ENCODE measurements around the gene SORCS2. TPM values are rescaled to one million over a fixed set of nuclear protein-coding genes. Genes with fewer than 3 reads are reported as not detected.

The SORCS2 gene
- total RNA-seq, 1 experiment from 2014 or later = not detected

DNA sequence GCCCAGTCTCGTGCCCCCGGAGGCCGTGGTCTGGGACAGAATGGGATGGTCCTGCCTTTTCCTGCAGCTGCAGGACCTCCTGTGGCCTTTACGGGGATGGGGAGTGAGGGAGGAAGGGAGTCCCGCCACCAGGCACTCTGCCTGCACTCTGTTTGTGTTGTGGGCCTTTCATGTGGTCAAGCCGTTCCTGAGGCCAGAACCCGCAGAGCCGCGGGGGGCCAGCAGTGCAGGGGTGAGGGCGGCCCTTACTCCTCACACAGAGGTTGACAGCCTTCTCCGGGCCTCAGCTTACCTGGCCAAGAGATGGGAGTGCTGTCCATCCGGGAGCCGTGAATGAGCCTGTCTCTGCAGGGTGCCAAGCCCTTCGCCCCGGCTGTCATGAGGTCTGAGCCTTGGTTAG, 516.6 kb downstream of the SORCS2 start:
- DNase-seq (ENCODE audit: low spot score) = no peak
- in situ Hi-C loops (cut with HindIII; ENCODE audit: low sequenced_read_pairs) = no loop called here

GRCh38 chr4:7709431-7709830, 517.1 kb downstream of the SORCS2 start:
- no peak for DNase-seq (ENCODE audit: low spot score)
- in situ Hi-C loops (cut with HindIII; ENCODE audit: low sequenced_read_pairs) = no loop called here

DNA sequence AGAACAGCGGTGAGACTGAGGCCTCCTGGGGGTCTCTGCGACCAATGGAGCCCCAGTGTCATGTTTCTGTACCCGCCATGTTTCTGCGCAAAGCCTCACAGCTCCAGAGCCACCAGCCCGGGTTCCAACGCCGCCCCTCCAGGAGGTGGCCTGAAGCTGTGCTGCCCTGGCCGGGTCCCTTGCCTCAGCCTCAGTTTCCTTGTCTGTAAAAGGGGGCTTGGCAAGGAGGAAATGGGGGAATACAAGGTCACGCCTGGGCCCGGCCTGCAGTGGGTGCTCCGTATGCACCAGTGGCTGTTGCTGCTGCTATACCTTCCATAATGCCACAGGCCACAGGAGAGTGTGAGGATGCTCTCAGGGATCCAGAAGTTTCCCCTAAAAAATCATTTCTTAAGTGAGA, 517.8 kb downstream of the SORCS2 start:
- in situ Hi-C loops (cut with HindIII; ENCODE audit: low sequenced_read_pairs) = no loop called here
- no peak for DNase-seq (ENCODE audit: low spot score)

DNA sequence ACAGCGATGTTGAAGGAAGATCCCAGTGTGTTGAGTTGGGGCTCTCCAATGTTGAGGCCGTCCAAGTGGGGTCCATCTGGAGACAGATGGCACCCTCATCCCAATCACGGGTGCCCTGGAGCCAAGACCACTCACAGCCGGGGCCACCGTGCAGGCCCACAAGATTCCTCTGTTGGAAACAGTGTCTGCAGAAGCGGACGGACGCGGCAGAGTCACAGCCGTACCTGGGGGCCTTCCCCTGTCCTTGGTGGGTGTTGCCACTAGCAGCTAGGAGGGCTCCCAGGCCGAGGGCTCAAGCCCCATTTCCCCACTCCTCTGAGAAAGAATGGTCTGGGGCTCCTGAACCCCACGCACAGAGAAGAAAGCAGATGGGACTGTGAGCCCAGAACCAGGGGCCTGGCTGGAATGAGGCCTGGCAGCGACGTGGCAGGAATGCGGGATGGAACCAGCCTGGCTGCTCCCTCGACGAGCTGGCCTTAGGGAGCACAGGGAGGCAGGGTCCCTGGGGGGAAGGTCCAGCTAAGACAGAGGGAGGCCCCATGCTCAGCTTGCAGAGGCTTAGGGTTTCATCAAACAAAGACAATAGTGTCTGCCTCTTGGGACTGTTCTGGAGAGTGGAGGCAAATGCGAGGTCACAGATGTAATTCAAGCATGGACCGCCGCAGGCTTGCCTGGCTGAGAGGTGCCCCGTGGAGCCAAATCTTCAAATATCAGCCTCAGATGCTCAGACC, 518.4 kb downstream of the SORCS2 start:
- in situ Hi-C loops (cut with HindIII; ENCODE audit: low sequenced_read_pairs) = no loop called here
- DNase-seq (ENCODE audit: low spot score) = no peak

DNA sequence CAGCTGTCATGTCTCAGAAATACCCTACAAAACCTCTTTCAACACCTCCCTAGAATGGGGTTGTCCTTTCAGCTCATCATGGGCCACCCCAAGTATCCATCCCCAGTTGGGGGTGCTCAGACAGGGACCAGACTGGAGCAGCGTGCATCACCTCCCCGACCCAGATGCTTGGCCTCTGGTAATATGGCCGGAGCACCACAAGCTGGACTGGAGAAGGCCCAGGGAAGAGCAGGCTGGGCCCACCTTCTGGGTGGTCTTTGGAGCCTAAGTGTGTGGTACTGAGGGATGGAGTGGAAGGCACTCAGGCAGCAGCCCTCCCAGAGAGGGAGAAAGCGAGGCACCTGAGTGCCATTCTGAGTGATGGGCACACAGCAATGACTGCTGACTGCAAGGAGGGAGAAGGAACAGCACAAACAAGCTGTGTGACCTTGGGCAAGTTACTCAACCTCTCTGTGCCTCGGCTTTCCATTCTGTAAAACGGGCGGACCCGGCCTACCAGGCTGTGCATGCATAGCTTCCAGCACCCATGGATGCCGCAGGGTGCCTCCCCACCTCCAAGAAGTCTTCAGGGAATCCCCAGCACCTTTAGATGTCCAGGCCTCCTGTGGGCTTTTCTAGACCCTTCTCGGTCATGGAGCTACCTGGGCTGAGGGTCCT, 519.1 kb downstream of the SORCS2 start:
- no peak for DNase-seq (ENCODE audit: low spot score)
- in situ Hi-C loops (cut with HindIII; ENCODE audit: low sequenced_read_pairs) = no loop called here

GRCh38 chr4:7712021-7712671, 519.8 kb downstream of the SORCS2 start:
- in situ Hi-C loops (cut with HindIII; ENCODE audit: low sequenced_read_pairs) = no loop called here
- no peak for DNase-seq (ENCODE audit: low spot score)

DNA sequence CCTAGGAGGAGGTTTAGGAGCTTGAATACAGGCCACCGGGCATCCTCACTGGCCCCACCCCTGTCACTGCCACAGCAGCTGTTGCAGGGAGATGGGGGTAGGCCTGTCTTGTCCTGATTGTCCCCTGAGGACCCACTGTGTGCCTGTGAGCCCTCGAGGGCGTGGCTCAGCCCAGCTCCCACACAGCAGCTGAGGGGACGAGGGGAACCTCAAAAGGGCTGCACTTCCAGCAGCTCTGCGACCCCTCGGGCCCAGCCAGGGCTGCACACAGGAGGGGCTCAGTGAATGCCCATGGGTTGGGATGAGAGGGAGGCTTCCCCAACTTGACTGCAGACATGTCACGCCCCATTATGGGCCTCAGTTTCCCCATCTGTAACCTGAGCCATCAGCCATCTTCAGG, 521.4 kb downstream of the SORCS2 start:
- DNase-seq (ENCODE audit: low spot score) = no peak
- in situ Hi-C loops (cut with HindIII; ENCODE audit: low sequenced_read_pairs) = no loop called here

DNA sequence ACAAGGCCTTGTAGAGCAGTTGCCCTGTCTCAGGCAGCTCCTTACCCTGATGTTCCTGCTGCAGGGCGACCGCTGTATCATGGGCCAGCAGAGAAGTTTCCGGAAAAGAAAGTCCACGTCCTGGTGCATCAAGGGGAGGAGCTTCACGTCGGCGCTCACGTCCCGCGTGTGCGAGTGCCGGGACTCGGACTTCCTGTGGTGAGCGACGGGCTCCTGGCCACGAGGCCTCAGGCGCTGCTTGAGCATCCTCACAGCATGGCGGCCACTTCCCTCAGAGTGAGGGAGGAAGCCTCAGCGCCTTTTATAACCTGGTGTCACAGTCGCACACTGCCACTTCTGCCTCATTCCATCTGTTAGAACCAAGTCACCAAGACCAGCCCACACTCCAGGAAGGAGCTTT, 521.8 kb downstream of the SORCS2 start:
- in situ Hi-C loops (cut with HindIII; ENCODE audit: low sequenced_read_pairs) = no loop called here
- no peak for DNase-seq (ENCODE audit: low spot score)

GRCh38 chr4:7714738-7715137, 522.4 kb downstream of the SORCS2 start:
- DNase-seq (ENCODE audit: low spot score) = no peak
- in situ Hi-C loops (cut with HindIII; ENCODE audit: low sequenced_read_pairs) = no loop called here

DNA sequence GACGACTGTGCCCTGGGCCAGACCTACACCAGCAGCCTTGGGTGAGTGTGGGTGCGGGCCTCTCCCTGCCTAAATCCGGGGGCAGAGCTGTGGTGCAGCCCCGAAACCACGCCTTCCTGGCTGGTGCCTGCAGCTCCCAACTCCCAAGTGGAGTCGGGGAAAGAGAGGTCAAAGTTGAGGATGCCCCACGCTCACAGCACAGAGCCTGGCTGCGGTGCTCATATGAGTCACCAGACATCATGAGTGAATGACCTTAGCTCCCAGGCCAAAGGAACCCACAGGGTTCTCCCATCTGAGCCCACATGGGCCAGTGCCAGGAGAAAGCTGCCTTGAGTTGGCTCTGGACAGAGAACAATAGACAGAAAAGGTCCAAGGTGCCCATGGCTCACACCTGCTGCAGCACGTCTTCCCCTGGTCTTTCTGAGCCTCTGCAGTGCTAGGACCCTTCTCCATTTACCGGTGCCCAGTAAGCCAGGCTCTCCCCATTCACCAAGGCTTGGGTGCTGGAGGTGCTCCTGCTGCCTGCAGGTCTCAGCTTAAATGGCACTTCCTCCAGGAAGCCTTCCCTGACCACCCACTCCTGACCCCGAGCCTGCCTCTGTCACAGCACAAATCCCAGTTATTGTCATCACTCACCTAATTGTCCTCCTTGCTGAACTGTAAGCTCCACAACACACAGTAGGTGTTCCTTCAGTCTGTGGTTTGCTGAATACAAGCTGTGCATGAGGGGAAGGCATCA, 523.1 kb downstream of the SORCS2 start:
- in situ Hi-C loops (cut with HindIII; ENCODE audit: low sequenced_read_pairs) = no loop called here

GRCh38 chr4:7716010-7716721, 523.8 kb downstream of the SORCS2 start:
- in situ Hi-C loops (cut with HindIII; ENCODE audit: low sequenced_read_pairs) = no loop called here
- DNase-seq (ENCODE audit: low spot score) = no peak

More for the DNA sequence above, 523.1 kb downstream of the SORCS2 start:
- no peak for DNase-seq (ENCODE audit: low spot score)

DNA sequence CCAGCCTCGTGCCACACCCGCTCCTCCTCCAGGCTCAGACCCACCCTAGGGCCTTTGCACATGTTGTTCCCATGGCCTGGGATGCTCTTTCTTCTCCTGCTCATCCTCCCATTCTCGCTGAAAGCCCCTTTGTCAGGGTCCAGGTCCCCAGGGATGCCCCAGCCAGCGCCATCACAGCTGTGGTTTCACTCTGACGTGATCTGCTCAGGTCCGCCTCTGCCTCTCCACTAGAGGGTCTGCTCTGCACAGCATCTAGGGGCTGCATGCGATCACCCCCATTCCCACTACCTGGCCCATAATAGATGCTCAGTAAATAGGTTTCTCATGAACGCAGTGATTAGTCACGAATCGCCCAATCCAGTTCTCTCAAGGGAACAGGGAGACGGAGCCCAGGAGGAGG, 524.8 kb downstream of the SORCS2 start:
- DNase-seq (ENCODE audit: low spot score) = no peak
- in situ Hi-C loops (cut with HindIII; ENCODE audit: low sequenced_read_pairs) = no loop called here

GRCh38 chr4:7717946-7718490, 525.7 kb downstream of the SORCS2 start:
- DNase-seq (ENCODE audit: low spot score) = no peak
- in situ Hi-C loops (cut with HindIII; ENCODE audit: low sequenced_read_pairs) = no loop called here

DNA sequence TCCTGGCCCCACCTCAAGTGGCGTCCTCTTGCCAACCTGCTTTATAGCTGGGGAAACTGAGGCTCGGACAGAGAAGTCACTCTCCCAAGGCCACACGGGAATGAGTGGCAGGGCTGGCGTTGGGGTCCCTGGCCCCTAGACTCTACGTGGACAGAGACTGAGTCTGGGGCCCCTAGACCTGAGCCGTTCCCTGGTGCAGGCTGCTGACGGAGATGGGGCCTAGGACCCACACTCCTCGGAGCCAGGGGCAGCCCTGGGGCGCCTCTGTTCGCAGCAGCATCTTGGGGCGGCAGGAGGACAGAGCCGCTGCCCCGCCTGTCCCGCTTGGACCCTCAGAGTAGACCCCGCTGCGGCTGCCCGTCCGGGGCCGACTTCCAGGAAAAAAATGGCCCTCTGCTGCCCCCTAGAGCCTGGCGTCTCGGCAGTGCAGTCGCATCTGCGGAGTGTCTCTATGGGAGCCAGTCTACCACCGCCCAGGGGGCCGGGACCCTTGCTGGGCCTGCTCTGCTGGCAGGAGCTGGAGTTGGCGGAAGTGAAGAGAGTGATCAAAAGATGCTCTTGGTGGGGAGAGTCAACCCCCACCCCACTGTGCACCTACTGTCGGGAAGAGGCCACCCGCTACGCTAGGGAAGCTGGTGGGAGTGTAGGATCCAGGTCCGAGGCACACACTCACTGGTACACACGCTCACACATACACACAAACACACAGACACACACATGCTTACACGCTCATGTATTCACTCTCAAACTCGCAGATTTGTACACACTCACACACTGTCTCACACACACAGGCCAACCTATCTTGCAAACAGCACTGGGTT, 527.2 kb downstream of the SORCS2 start:
- peak; percentile 46 for DNase-seq (ENCODE audit: low spot score)
- in situ Hi-C loops (cut with HindIII; ENCODE audit: low sequenced_read_pairs) = no loop called here

DNA sequence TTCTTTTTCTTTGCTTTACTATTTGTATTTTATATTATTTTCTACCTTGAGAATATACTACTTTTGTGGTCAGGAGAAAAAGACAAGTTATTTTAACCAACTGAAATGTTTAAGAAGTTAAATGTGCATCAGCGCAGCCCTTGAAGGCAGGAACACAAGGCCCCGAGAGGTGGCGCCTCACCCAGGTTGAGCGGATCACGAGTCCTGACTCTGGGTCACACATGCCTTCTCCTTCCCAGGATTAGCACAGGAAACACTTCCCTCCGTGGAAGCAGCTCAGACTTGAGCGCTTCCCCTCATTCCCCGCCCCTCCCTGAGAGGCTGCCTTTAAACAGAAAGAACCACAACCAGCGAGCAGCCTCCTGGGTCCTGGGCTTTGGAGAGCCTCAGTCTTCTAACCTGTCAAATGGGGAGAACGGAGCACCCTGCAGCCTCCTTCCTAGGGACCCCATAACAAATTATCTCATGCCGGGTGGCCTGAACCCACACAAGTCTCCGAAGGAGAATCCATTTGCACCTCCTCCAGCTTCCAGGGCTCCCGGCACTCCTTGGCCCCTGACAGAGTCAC, 529.7 kb downstream of the SORCS2 start:
- DNase-seq (ENCODE audit: low spot score) = no peak
- in situ Hi-C loops (cut with HindIII; ENCODE audit: low sequenced_read_pairs) = no loop called here

DNA sequence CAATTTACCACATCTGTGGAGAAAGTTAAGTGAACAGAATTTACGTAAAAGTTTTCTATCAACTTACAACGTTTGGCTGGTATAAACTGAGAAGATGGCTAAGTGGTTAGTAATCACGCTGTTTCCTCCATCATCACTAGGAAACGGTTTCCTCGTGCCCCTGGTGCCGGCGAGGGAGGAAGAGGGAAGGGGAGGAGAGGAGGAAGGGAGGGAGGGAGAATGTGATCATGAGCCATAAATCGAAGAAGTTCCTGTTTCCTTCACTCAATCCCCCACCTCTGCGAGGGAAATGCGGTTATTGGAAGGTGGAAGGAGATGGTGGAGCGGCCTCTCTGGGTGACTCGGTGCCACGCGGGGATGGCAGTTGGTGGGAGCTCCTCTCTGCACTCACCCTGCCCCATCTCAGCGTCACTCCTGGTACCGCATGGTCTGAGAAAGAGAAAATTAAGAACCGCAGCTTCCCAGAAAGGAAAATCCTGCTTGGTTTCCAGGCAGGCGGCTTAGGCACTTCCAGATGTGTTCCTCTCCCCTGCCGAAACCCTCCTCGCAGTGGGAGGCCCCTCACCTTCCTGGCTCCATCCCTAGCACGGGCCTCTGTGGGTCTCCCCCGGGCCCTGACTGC, 530.5 kb downstream of the SORCS2 start:
- no peak for DNase-seq (ENCODE audit: low spot score)
- in situ Hi-C loops (cut with HindIII; ENCODE audit: low sequenced_read_pairs) = no loop called here

DNA sequence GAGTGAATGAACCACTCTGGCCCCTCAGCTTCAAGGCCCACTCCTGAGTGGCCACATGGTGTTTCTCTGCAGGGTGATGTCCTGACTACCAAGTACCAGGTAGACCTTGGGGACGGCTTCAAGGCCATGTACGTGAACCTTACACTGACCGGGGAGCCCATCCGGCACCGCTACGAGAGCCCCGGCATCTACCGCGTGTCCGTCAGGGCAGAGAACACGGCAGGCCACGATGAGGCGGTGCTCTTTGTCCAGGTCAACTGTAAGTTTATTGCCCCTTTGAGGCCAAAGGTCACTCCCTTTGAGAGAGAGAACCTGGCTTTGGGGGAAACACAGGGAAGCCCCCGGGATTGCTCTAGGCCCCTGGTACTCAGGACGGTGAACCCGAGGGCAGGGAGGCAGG, 531.3 kb downstream of the SORCS2 start:
- DNase-seq (ENCODE audit: low spot score) = no peak
- in situ Hi-C loops (cut with HindIII; ENCODE audit: low sequenced_read_pairs) = no loop called here

Measured in G401 (cell line).